Erythroblast (primary cell): Measurements from ENCODE around the gene TNNC1.

Experiments used
- GATA1 ChIP-seq: IDR thresholded peaks from 2 replicates; pipeline ENCODE4 v1.6.1; 2011; ENCODE audit warnings: low read depth, mild to moderate bottlenecking, control low read depth, low read length, moderate library complexity
- POLR2A ChIP-seq: IDR thresholded peaks from 2 replicates; pipeline ENCODE4 v1.6.1; 2011; ENCODE audit warnings: mild to moderate bottlenecking, low read length

DNA sequence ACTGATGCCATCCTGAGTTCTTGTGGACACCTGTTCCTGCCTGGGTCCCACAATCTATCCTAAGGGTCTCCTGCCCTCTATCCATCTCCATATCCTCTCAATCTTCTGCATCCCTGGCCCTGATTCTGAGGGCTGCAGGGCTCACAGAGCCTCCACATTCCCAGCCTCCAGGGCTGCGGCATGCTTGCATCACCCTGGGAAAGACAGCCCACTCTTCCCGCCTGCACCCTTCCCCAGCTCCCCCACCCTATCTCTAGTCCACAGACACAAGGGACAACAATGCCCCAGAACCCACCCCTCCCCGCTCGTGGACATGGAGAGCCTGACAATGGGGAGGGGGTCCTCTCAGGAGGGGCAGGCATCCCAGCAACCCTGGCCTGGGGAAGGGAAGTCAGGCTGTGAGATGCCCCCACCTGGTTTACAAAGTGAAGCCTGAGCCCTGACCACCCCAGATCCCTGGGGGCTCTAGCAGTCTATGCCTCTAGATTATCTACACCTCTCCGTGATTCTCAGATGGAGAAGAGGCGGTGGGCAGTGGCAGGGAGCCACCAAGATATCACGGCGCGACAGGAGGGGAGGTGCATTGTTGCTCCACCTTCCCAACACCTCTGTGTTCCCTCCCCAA, 19.2 kb downstream of the TNNC1 start:
- no peak for TF ChIP-seq POLR2A
- no peak for TF ChIP-seq GATA1
